ENCODE data around the gene CA10. TPM values are rescaled to one million over a fixed set of nuclear protein-coding genes. Genes with fewer than 3 reads are reported as not detected.

Gene CA10
- total RNA-seq, 1 experiment from 2014 or later = not detected

GRCh38 chr17:52025236-52025635 is 133.3 kb downstream of the CA10 start:
- BruUV-seq (replicated peaks) = no TSS peak
- Mint-ChIP-seq H3K27ac (ENCODE audit: unreplicated experiment) (no peak overlapping the region), H3K36me3 (ENCODE audit: insufficient read depth, unreplicated experiment) (no peaks in the 10 kb centered on the region), H3K27me3 (ENCODE audit: unreplicated experiment) (peaks cover 9% of the 10 kb centered on the region), H3K4me1 (ENCODE audit: low read depth, unreplicated experiment) (peaks cover 24% of the 10 kb centered on the region), H3K9me3 (ENCODE audit: low read depth, unreplicated experiment) (peaks cover 4% of the 10 kb centered on the region), H3K4me3 (ENCODE audit: low read depth, unreplicated experiment) (no peak overlapping the region)
- CTCF ChIA-PET = no interaction called here
- no peak for DNase-seq
- intact Hi-C loops (cut with micrococcal nuclease; ENCODE audit: unreplicated experiment) = no loop called here
- TF ChIP-seq CTCF (IDR thresholded peaks at IDR 0.05; ENCODE audit: unreplicated experiment) = no peak

GRCh38 chr17:52024300-52024870 is 134.1 kb downstream of the CA10 start:
- CTCF ChIA-PET = no interaction called here
- peaks cover 24% of the 10 kb centered on the region for H3K4me1 Mint-ChIP-seq (ENCODE audit: low read depth, unreplicated experiment)
- H3K4me3 Mint-ChIP-seq (ENCODE audit: low read depth, unreplicated experiment) = no peak overlapping the region
- H3K9me3 Mint-ChIP-seq (ENCODE audit: low read depth, unreplicated experiment) = peaks cover 4% of the 10 kb centered on the region
- DNase-seq = no peak
- H3K27me3 Mint-ChIP-seq (ENCODE audit: unreplicated experiment) = peaks cover 9% of the 10 kb centered on the region
- TF ChIP-seq CTCF (IDR thresholded peaks at IDR 0.05; ENCODE audit: unreplicated experiment) = no peak
- intact Hi-C loops (cut with micrococcal nuclease; ENCODE audit: unreplicated experiment) = no loop called here
- no peaks in the 10 kb centered on the region for H3K36me3 Mint-ChIP-seq (ENCODE audit: insufficient read depth, unreplicated experiment)
- no peak overlapping the region for H3K27ac Mint-ChIP-seq (ENCODE audit: unreplicated experiment)
- BruUV-seq (replicated peaks) = no TSS peak

GRCh38 chr17:52011064-52011463 is 147.4 kb downstream of the CA10 start:
- Mint-ChIP-seq H3K36me3 (ENCODE audit: insufficient read depth, unreplicated experiment) (no peaks in the 10 kb centered on the region), H3K27ac (ENCODE audit: unreplicated experiment) (no peak overlapping the region), H3K4me1 (ENCODE audit: low read depth, unreplicated experiment) (no peaks in the 10 kb centered on the region), H3K27me3 (ENCODE audit: unreplicated experiment) (no peaks in the 10 kb centered on the region), H3K9me3 (ENCODE audit: low read depth, unreplicated experiment) (no peaks in the 10 kb centered on the region), H3K4me3 (ENCODE audit: low read depth, unreplicated experiment) (no peak overlapping the region)
- no peak for TF ChIP-seq CTCF (IDR thresholded peaks at IDR 0.05; ENCODE audit: unreplicated experiment)
- no TSS peak for BruUV-seq (replicated peaks)
- intact Hi-C loops (cut with micrococcal nuclease; ENCODE audit: unreplicated experiment) = no loop called here
- no peak for DNase-seq
- CTCF ChIA-PET = no interaction called here

- Mint-ChIP-seq H3K4me1 (ENCODE audit: low read depth, unreplicated experiment) (no peaks in the 10 kb centered on the region), H3K9me3 (ENCODE audit: low read depth, unreplicated experiment) (no peaks in the 10 kb centered on the region), H3K4me3 (ENCODE audit: low read depth, unreplicated experiment) (no peak overlapping the region), H3K27me3 (ENCODE audit: unreplicated experiment) (peaks cover 32% of the 10 kb centered on the region), H3K36me3 (ENCODE audit: insufficient read depth, unreplicated experiment) (no peaks in the 10 kb centered on the region), H3K27ac (ENCODE audit: unreplicated experiment) (no peak overlapping the region)
- BruUV-seq (replicated peaks) = no TSS peak
- intact Hi-C loops (cut with micrococcal nuclease; ENCODE audit: unreplicated experiment) = no loop called here
- CTCF ChIA-PET = no interaction called here
- no peak for TF ChIP-seq CTCF (IDR thresholded peaks at IDR 0.05; ENCODE audit: unreplicated experiment)
- DNase-seq = no peak
These were observed 158.9 kb downstream of the CA10 start for GRCh38 chr17:51999654-52000053.

All from Calu3 (cell line).